A549 (cell line): ENCODE data around the gene CPT1B.

ENCODE experiments used
- CBX8 ChIP-seq: fragments of 200-600 bp; sonication (generic); IDR thresholded peaks from 2 replicates; pipeline ENCODE4 v1.6.1; 2016
- CEBPB ChIP-seq, 2 experiments: fragments of >200 bp in 1 of 2; sonication (Bioruptor Twin) in 1 of 2; formaldehyde crosslinking in 1 of 2; IDR thresholded peaks; 2 replicates each; pipeline ENCODE4 v1.6.1; 2012 to 2016
- CHD4 ChIP-seq: fragments of 200-600 bp; sonication (generic); IDR thresholded peaks from 2 replicates; pipeline ENCODE4 v1.6.1; 2016; ENCODE audit warnings: antibody characterized with exemption, mild to moderate bottlenecking, borderline replicate concordance
- CTCF ChIP-seq: fragments of >200 bp; sonication (Bioruptor Twin); formaldehyde crosslinking; IDR thresholded peaks from 3 replicates; pipeline ENCODE4 v1.5.1; 2016
- JUN ChIP-seq, 2 experiments: fragments of >200 bp; sonication (Bioruptor Twin); formaldehyde crosslinking; IDR thresholded peaks; 2 replicates in 1 of 2; 3 replicates in 1 of 2; pipeline ENCODE4 v1.6.1; 2016 to 2017
- PBX3 ChIP-seq: IDR thresholded peaks from 2 replicates; pipeline ENCODE4 v1.6.1; 2012
- POLR2A ChIP-seq: IDR thresholded peaks from 2 replicates; pipeline ENCODE4 v1.6.1; 2012; ENCODE audit warnings: mild to moderate bottlenecking, low read length
- RAD21 ChIP-seq, 2 experiments: fragments of >200 bp in 1 of 2; sonication (Bioruptor Twin) in 1 of 2; formaldehyde crosslinking in 1 of 2; IDR thresholded peaks in 1 of 2; conservative IDR thresholded peaks in 1 of 2; 2 replicates in 1 of 2; 3 replicates in 1 of 2; pipeline ENCODE4 v1.6.1; 2012 to 2018; ENCODE audit warnings: inconsistent platforms in 1 of 2
- RNF2 ChIP-seq: fragments of 200-600 bp; sonication (generic); IDR thresholded peaks from 2 replicates; pipeline ENCODE4 v1.6.1; 2016; ENCODE audit warnings: low read depth, mild to moderate bottlenecking, antibody characterized with exemption, moderate library complexity, borderline replicate concordance
- USF2 ChIP-seq: fragments of 450-650 bp; IDR thresholded peaks from 2 replicates; pipeline ENCODE4 v1.6.1; 2014; ENCODE audit warnings: antibody characterized with exemption
- ZFP36 ChIP-seq: fragments of 450-650 bp; IDR thresholded peaks from 2 replicates; pipeline ENCODE4 v1.6.1; 2014; ENCODE audit warnings: borderline replicate concordance; ENCODE audit not compliant: partially characterized antibody
- TF ChIP-seq, protein P1 (sequence below): fragments of 150-350 bp; IDR thresholded peaks from 2 replicates; pipeline ENCODE4 v1.6.1; 2014; ENCODE audit warnings: low read depth, mild to moderate bottlenecking, low read length
- TF ChIP-seq, protein P2 (sequence below): fragments of 200-600 bp; sonication (generic); IDR thresholded peaks from 2 replicates; pipeline ENCODE4 v1.6.1; 2016; ENCODE audit warnings: antibody characterized with exemption, mild to moderate bottlenecking, moderate library complexity

DNA sequence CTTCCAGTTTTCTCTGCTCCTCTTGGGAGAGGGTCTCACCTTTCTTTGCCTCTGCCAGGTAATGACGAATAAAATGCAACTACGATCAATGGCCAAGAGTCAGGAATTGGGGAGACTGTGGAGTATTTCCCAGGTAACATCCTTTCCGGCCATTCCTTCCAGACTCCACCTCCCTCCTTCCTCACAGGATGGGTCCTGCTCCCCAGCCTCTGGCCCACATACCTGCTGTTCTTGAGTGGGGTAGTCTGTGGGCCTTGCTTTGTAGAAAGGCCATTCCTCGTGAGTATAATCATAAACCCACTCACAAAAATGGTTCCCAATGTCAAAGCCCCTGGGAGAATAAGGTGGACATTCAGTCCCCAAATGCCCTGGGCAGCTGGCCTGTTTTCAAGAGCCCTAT lies 1.5 kb upstream of the CPT1B start:
- TF ChIP-seq CTCF (no peak), USF2 (no peak), ZFP36 (no peak), RNF2 (no peak), CBX8 (no peak), POLR2A (no peak), CEBPB (IDR thresholded peaks at IDR 0.05) (no peak), CHD4 (no peak), PBX3 (no peak), JUN (IDR thresholded peaks at IDR 0.05) (no peak), RAD21 (conservative IDR thresholded peaks at IDR 0.05 in 1 of 2, IDR thresholded peaks at IDR 0.05 in 1 of 2) (no peak)
- TF ChIP-seq, protein P1, sequence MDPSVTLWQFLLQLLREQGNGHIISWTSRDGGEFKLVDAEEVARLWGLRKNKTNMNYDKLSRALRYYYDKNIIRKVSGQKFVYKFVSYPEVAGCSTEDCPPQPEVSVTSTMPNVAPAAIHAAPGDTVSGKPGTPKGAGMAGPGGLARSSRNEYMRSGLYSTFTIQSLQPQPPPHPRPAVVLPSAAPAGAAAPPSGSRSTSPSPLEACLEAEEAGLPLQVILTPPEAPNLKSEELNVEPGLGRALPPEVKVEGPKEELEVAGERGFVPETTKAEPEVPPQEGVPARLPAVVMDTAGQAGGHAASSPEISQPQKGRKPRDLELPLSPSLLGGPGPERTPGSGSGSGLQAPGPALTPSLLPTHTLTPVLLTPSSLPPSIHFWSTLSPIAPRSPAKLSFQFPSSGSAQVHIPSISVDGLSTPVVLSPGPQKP: no peak
- TF ChIP-seq, protein P2, sequence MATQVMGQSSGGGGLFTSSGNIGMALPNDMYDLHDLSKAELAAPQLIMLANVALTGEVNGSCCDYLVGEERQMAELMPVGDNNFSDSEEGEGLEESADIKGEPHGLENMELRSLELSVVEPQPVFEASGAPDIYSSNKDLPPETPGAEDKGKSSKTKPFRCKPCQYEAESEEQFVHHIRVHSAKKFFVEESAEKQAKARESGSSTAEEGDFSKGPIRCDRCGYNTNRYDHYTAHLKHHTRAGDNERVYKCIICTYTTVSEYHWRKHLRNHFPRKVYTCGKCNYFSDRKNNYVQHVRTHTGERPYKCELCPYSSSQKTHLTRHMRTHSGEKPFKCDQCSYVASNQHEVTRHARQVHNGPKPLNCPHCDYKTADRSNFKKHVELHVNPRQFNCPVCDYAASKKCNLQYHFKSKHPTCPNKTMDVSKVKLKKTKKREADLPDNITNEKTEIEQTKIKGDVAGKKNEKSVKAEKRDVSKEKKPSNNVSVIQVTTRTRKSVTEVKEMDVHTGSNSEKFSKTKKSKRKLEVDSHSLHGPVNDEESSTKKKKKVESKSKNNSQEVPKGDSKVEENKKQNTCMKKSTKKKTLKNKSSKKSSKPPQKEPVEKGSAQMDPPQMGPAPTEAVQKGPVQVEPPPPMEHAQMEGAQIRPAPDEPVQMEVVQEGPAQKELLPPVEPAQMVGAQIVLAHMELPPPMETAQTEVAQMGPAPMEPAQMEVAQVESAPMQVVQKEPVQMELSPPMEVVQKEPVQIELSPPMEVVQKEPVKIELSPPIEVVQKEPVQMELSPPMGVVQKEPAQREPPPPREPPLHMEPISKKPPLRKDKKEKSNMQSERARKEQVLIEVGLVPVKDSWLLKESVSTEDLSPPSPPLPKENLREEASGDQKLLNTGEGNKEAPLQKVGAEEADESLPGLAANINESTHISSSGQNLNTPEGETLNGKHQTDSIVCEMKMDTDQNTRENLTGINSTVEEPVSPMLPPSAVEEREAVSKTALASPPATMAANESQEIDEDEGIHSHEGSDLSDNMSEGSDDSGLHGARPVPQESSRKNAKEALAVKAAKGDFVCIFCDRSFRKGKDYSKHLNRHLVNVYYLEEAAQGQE: no peak
